HG02981 (cell line): ENCODE measurements around the gene PLCB4.

Source experiments
- ATAC-seq: cut with Tn5 transposase; IDR thresholded peaks from one replicate; pipeline ENCODE4 v1.9.1; 2021; ENCODE audit warnings: mild to moderate bottlenecking, moderate library complexity; ENCODE audit not compliant: unreplicated experiment

PLCB4 gene

DNA sequence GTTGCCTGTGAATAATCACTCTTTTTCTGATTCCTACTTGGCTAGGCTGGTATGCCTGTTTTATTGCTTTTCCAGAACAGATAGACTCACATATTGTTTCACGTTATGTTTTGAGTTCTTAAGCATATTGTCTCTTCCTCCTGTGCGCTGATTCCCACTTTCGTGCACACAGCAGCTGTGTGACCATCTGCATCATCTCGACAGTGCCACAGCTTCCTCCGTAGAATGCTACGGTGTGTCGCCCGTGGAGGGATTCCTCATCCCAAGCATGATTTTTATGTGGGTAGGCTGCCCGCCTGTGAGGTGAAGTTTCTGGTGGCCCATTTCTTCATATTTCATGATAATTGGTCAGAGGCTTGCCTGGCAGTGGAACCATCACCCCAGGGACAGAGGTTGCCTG lies 31.8 kb downstream of the PLCB4 start:
- no peak for ATAC-seq

GRCh38 chr20:9102456-9102855 lies 33.6 kb downstream of the PLCB4 start:
- ATAC-seq, result no peak

DNA sequence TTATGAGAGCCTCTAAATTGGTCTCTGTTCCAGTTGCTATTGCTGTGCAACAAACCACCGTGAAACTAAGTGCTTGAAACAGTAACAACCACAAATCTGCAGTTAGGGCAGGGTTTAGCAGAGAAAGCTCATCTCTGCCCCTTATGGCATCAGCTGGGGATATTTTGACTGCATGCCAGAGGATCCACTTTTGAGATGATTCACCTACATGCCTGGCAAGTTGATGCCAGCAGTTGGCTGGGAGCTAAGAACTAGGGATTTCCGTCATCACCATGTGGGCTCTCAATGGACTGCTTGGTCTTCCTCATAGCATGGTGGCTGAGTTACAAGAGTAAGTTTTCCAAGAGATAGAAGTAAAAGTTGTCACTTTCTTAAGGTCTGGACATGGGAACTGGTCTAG lies 35.1 kb downstream of the PLCB4 start:
- no peak for ATAC-seq

- ATAC-seq, result no peak
Observed at GRCh38 chr20:9108260-9108659, 39.4 kb downstream of the PLCB4 start.

DNA sequence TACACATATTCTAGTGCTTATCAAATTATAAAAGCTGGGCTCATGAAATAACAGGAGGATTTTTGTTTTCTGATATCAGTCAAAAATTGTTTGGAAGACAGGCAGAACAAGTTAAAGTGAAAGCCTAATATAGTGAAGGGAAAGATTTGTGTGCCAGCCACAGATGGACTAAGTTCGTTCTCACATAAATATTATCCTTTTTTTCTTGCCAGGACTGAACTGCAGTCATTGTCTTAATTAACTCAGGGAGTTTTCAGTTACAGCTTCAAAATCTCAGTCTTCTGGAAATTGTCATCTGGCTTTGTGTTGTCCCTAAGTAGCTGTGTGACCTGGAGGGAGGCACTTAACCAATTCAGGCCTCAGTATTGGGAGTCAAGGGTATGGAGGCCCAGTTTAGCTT lies 40.7 kb downstream of the PLCB4 start:
- ATAC-seq, result no peak

DNA sequence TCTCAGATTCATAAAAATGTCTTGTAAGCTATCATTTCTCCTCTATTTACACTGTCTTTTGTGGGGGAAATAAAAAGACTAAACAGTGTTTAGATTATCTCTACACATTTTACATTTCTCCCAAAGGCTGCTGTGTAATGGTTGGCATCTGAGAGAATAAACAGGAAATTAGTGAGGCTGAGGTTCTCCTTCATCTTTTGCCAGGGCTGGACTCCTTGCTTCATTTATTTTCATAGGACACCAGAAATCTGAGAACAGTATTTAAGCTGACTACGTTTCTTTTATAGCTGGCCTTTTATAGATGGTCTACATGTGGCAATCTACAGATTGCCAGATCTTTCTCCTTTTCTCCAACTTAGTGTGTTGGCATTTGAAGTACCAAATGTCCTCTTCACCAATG lies 41.5 kb downstream of the PLCB4 start:
- no peak for ATAC-seq

DNA sequence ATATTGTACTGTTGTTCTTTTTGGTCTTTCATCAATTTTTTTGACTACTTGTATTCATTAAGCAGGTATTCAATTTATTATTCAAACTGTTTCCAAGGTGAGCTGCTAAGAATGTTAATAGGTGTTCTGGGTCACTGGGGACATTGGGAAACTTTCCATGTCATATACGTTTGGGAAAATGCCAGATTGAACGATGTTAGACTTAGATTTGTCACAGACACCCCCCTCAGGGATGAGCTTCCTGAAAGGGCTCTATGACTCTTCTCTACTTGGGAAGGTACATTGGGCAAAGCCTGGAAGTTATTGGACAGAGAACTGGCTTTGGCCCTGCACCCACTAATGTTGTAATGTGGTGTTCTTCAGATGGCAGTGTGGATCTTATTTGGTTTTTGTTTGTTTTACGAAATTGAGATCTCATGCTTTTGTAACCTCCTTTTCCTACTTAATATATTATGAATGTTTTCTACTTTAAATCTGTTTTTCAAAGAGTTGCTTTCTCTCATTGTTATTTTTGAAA lies 42.1 kb downstream of the PLCB4 start:
- ATAC-seq, result no peak

DNA sequence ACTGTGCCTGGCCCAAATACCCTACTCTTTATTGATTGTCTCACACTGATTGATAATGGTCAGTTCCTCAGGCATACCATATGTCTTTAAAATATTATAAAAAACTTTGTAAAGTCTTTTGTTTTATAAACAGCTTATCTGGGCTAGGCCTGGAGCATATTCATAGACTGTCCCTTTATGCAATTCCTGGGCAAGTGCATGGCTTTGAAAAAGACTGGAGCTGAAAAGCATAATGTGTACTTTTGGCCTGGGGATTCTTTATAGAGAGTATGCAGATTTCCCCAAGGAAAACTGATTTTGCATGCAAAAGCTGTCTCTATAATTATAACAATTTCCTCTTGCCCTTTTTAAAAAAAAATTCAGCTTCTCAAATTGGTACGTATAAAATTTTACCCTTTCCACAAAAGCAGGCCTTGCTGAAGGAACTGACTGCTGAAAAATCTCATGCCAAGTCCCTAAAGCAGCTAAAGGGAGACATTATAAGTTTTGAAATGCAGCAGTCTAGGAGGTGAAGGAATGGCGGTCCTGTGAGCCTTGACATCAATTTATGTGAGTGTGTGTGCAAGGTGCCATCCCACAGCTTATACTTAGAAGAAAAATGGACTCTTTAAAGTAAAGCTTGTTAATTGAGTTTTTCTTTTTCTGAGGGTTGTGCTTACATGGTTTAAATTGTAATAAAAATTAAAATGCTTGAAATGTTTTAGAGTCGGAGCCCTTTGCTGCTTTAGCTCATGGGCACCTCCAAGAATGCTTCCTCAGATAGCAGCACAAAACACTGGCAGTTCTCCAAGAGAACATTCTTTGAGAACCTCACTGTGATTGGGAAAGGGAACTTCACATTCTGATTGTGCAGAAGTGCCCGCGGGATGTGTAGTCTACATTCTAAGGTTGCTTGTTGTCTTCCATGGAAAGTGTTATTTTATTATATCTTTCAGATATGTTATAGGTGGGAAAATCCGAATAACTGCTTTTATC lies 43.9 kb downstream of the PLCB4 start:
- no peak for ATAC-seq

DNA sequence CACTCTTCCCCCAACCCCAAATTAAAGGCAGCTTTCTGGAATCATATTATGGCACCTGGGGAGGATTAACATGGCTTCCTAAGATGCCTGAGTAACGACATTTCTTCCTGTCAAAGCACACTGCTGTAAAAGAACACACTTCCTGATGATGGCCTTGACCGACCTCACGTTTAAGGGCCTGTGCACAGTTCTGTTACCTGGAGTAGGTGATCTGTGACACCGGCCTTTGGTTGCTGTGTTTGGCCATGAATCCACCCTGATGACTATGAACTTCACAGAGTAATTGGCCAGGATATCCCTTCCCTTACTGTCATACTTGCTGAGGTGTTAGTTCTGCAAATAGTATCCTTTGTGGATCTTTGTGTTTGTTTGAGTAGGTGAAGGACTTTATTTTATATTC lies 45.8 kb downstream of the PLCB4 start:
- ATAC-seq, result no peak

DNA sequence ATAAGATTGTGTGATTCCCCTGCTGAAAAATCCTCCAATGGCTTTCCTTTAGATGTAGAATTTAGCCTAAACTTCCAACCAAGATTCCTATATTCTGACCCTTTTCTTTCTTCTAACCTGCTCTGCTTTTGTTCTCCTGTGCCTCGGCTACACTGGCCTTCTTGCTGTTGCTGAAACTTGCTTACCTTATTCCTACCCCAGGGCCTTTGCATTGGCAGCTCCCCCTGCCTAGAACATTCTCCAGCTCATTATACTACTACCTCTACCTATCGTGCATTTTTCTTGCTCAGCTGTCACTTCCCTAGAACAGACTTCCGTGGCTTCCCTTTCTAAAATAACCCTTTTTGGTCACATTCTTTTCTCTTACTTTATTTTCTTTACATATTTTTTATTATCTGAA lies 48.7 kb downstream of the PLCB4 start:
- no peak for ATAC-seq

GRCh38 chr20:9119776-9120175 lies 50.9 kb downstream of the PLCB4 start:
- no peak for ATAC-seq

- ATAC-seq, result no peak
Observed at GRCh38 chr20:9121211-9121610, 52.3 kb downstream of the PLCB4 start.

- no peak for ATAC-seq
Observed at GRCh38 chr20:9122571-9122970, 53.7 kb downstream of the PLCB4 start.

- no peak for ATAC-seq
Observed at GRCh38 chr20:9126527-9126926, 57.6 kb downstream of the PLCB4 start.

GRCh38 chr20:9128568-9128967 lies 59.7 kb downstream of the PLCB4 start:
- ATAC-seq, result no peak

GRCh38 chr20:9129756-9130155 lies 60.9 kb downstream of the PLCB4 start:
- ATAC-seq, result no peak

DNA sequence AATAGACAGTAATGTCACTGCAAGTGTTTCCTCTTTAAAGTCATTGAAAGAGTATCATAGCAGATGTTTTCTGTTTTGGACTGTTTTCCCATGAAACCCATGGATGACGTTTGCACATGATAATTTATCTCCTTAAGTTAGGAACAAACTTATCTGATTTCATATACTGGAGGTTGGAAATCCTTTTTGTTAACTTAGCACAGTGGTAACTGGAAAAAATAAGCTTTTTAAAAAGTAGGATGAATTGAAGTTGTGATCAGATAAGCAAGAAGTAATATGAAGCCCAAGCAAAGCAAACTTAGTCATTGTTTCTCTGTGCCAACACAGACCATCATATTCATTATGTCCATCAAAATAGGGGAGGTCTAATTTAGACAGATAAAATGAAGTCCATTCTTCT lies 61.6 kb downstream of the PLCB4 start:
- no peak for ATAC-seq

GRCh38 chr20:9131841-9132240 lies 63.0 kb downstream of the PLCB4 start:
- ATAC-seq, result no peak

GRCh38 chr20:9134346-9134745 lies 65.5 kb downstream of the PLCB4 start:
- no peak for ATAC-seq

GRCh38 chr20:9136114-9136513 lies 67.2 kb downstream of the PLCB4 start:
- no peak for ATAC-seq

DNA sequence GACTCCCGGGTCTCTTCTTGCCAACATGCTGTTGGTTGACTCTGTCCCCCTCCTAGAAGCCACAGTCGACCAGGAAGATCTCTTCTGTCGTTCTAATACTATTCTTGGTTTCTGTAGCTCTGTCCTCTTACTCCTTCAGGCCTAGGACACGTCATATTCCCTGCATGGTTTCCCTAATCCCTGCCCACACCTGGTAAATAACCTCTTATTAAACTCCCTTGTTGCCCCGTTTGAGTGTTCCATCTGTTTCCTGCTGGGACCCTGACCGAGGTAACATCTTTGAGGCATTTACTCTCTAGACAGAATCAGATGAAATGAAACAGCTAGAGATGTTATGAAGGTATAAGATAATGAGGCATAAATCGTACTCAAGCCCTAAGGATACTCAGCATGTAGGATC lies 68.1 kb downstream of the PLCB4 start:
- no peak for ATAC-seq

DNA sequence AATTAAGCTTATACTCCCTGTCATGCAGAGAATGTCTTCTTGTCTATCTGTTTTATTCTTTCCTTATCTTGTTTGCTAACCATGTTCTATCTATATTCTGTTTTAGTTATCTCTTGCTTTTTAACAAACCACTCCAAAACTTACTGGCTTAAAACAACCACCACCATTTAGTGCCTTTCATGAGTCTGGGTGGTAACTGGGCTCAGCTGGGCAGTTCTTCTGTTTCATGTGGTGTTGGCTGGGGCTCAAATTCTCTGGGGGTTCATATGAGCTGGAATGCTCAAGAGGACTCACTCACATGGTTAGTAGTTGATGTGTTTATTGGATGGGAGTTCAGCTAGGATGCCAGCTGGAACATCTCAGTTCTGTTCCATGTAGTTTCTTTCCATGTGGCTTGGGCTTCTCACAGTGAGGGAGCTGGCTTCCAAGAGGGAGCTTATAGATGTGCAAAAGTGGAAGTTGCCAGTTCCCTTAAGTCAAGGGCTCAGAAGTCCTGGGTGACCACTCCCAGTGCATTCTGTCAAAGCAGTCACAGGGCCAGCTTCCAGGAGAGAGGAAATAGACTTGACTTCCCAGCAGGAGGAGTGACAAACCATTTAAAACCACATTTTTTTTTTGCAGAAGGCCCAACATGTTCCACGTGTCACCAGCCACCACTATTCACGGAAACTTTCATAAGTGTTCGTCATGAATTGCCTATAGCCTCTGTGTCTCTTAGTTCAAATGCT lies 70.4 kb downstream of the PLCB4 start:
- no peak for ATAC-seq
